WTC11 (cell line): ENCODE data around the gene LAMA3. TPM values are rescaled to one million over a fixed set of nuclear protein-coding genes. Genes with fewer than 3 reads are reported as not detected.

ENCODE experiments used
- ATAC-seq: fragments of 200-7000 bp; cut with Tn5 transposase; 2 replicates; pipeline ENCODE4 v1.10.0; 2021; ENCODE audit warnings: mild to moderate bottlenecking, moderate library complexity
- CTCF ChIA-PET: fragments of 300-600 bp; sonication (Branson Sonifier 250); formaldehyde crosslinking; loops from one replicate; lab custom pipeline; 2021; ENCODE audit warnings: antibody characterized with exemption; lab: Charles Lee
- POLR2A ChIA-PET: fragments of 350-600 bp; sonication (Branson Sonifier 250); formaldehyde crosslinking; loops from one replicate; lab custom pipeline; 2021; ENCODE audit warnings: antibody characterized with exemption; lab: Charles Lee
- DNase-seq: peaks from one replicate; pipeline ENCODE4 v3.0.0; 2021; ENCODE audit warnings: low spot score
- H3K27ac Mint-ChIP-seq: 2 replicates; pipeline ENCODE4 v1.8.0; 2021; ENCODE audit warnings: mixed read lengths
- H3K27me3 Mint-ChIP-seq: 2 replicates; pipeline ENCODE4 v1.8.0; 2021; ENCODE audit warnings: low read depth, mild to moderate bottlenecking, moderate library complexity, mixed read lengths
- H3K36me3 Mint-ChIP-seq: 2 replicates; pipeline ENCODE4 v1.8.0; 2021; ENCODE audit warnings: mixed read lengths
- H3K4me1 Mint-ChIP-seq: 2 replicates; pipeline ENCODE4 v1.8.0; 2022; ENCODE audit warnings: mixed read lengths
- H3K4me3 Mint-ChIP-seq: 2 replicates; pipeline ENCODE4 v1.8.0; 2021; ENCODE audit warnings: mild to moderate bottlenecking, moderate library complexity, mixed read lengths
- H3K9me3 Mint-ChIP-seq: 2 replicates; pipeline ENCODE4 v1.8.0; 2021; ENCODE audit warnings: mixed read lengths
- ELF4 ChIP-seq: sonication (generic); formaldehyde crosslinking; IDR thresholded peaks from 2 replicates; pipeline ENCODE4 v1.8.1; 2022; ENCODE audit warnings: low read depth, mild to moderate bottlenecking, moderate library complexity, missing genetic modification reagents
- EMX1 ChIP-seq: fragments of 250-450 bp; sonication (Bioruptor Pico); IDR thresholded peaks from 2 replicates; pipeline ENCODE4 v1.8.0; 2021; ENCODE audit warnings: mild to moderate bottlenecking
- FOXJ3 ChIP-seq: sonication (generic); formaldehyde crosslinking; IDR thresholded peaks from 2 replicates; pipeline ENCODE4 v1.9.0; 2021; ENCODE audit warnings: missing genetic modification reagents, mild to moderate bottlenecking, borderline replicate concordance
- KAT7 ChIP-seq: sonication (generic); formaldehyde crosslinking; IDR thresholded peaks from 2 replicates; pipeline ENCODE4 v1.8.1; 2023; ENCODE audit warnings: missing genetic modification reagents, mild to moderate bottlenecking, borderline replicate concordance
- NFE2L1 ChIP-seq: sonication (generic); formaldehyde crosslinking; IDR thresholded peaks from 2 replicates; pipeline ENCODE4 v1.8.1; 2023; ENCODE audit warnings: missing genetic modification reagents
- RELA ChIP-seq: sonication (generic); formaldehyde crosslinking; IDR thresholded peaks from 2 replicates; pipeline ENCODE4 v1.8.1; 2022; ENCODE audit warnings: missing genetic modification reagents, mild to moderate bottlenecking, borderline replicate concordance
- RORB ChIP-seq: fragments of 250-450 bp; sonication (Bioruptor Pico); IDR thresholded peaks from 2 replicates; pipeline ENCODE4 v1.9.0; 2021; ENCODE audit warnings: mild to moderate bottlenecking
- SMAD4 ChIP-seq: sonication (generic); formaldehyde crosslinking; IDR thresholded peaks from 2 replicates; pipeline ENCODE4 v1.8.0; 2022; ENCODE audit warnings: mild to moderate bottlenecking, missing genetic modification reagents
- SP1 ChIP-seq: sonication (generic); formaldehyde crosslinking; conservative IDR thresholded peaks from 2 replicates; pipeline ENCODE4 v1.8.1; 2022; ENCODE audit warnings: missing genetic modification reagents
- TEAD4 ChIP-seq: sonication (generic); formaldehyde crosslinking; IDR thresholded peaks from 2 replicates; pipeline ENCODE4 v1.8.0; 2022; ENCODE audit warnings: mild to moderate bottlenecking, missing genetic modification reagents
- USF1 ChIP-seq: sonication (generic); formaldehyde crosslinking; IDR thresholded peaks from 2 replicates; pipeline ENCODE4 v1.8.0; 2022; ENCODE audit warnings: mild to moderate bottlenecking, missing genetic modification reagents
- ZMAT4 ChIP-seq: fragments of 250-450 bp; sonication (Bioruptor Pico); IDR thresholded peaks from 2 replicates; pipeline ENCODE4 v1.9.0; 2021; ENCODE audit warnings: mild to moderate bottlenecking
- ZNF121 ChIP-seq: sonication (generic); formaldehyde crosslinking; IDR thresholded peaks from 2 replicates; pipeline ENCODE4 v1.8.0; 2023; ENCODE audit warnings: missing genetic modification reagents
- ZNF219 ChIP-seq: sonication (generic); formaldehyde crosslinking; IDR thresholded peaks from 2 replicates; pipeline ENCODE4 v1.8.0; 2023; ENCODE audit warnings: missing genetic modification reagents, mild to moderate bottlenecking, borderline replicate concordance
- ZNF263 ChIP-seq: sonication (generic); formaldehyde crosslinking; IDR thresholded peaks from 2 replicates; pipeline ENCODE4 v1.8.1; 2022; ENCODE audit warnings: low read depth, mild to moderate bottlenecking, moderate library complexity, missing genetic modification reagents
- ZNF396 ChIP-seq: fragments of 250-450 bp; sonication (Bioruptor Pico); IDR thresholded peaks from 2 replicates; pipeline ENCODE4 v1.8.0; 2021; ENCODE audit warnings: mild to moderate bottlenecking, moderate library complexity, borderline replicate concordance
- ZNF425 ChIP-seq: fragments of 250-450 bp; sonication (Bioruptor Pico); conservative IDR thresholded peaks from 2 replicates; pipeline ENCODE4 v1.9.0; 2021; ENCODE audit warnings: mild to moderate bottlenecking
- total RNA-seq: library from RNA; stranded (reverse); gene quantifications from 3 replicates; pipeline ENCODE4 v1.2.3, GENCODE V29; 2021
- TF ChIP-seq, protein P1 (sequence below): sonication (generic); formaldehyde crosslinking; IDR thresholded peaks from 2 replicates; pipeline ENCODE4 v1.8.1; 2022; ENCODE audit warnings: mild to moderate bottlenecking, moderate library complexity, missing genetic modification reagents
- TF ChIP-seq, protein P2 (sequence below): sonication (generic); formaldehyde crosslinking; IDR thresholded peaks from 2 replicates; pipeline ENCODE4 v1.8.1; 2023; ENCODE audit warnings: mild to moderate bottlenecking, missing genetic modification reagents
- TF ChIP-seq, protein P3 (sequence below): sonication (generic); formaldehyde crosslinking; IDR thresholded peaks from 2 replicates; pipeline ENCODE4 v1.8.1; 2022; ENCODE audit warnings: missing genetic modification reagents, borderline replicate concordance
- TF ChIP-seq, protein P4 (sequence below): sonication (generic); formaldehyde crosslinking; conservative IDR thresholded peaks from 2 replicates; pipeline ENCODE4 v1.8.1; 2022; ENCODE audit warnings: mild to moderate bottlenecking, missing genetic modification reagents
- TF ChIP-seq, protein P5 (sequence below): fragments of 250-450 bp; sonication (Bioruptor Pico); IDR thresholded peaks from 2 replicates; pipeline ENCODE4 v1.9.0; 2021; ENCODE audit warnings: mild to moderate bottlenecking

LAMA3 gene
- total RNA-seq, 1 experiment from 2014 or later, result 0.83 TPM

DNA sequence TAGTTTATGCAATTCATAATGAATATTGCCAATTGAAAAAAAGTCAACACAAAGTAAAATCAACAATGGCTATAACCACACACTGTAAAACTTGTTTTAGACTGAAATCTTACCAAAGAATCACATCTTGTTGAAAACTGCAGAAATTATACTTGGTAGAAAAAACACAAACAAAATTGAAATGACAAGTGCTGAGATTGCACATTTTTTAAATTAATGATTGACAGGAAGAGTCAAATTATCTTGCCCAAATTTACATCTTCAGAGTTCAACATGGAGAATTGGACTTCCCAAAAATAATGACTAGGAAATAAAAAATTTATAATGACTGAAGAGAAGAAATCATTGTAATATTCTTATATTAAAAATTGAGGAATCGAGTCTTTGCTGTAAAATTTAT is 240.7 kb downstream of the LAMA3 start:
- no peak for DNase-seq
- ChIA-PET POLR2A (no interaction called here), CTCF (no interaction called here)
- ATAC-seq, result no peak
- peaks cover 8% of the 10 kb centered on the region for H3K4me1 Mint-ChIP-seq
- no peak overlapping the region for H3K4me3 Mint-ChIP-seq
- H3K27ac Mint-ChIP-seq, result no peak overlapping the region
- no peaks in the 10 kb centered on the region for H3K27me3 Mint-ChIP-seq
- H3K36me3 Mint-ChIP-seq, result no peaks in the 10 kb centered on the region
- H3K9me3 Mint-ChIP-seq, result no peaks in the 10 kb centered on the region
- TF ChIP-seq ELF4, result no peak

DNA sequence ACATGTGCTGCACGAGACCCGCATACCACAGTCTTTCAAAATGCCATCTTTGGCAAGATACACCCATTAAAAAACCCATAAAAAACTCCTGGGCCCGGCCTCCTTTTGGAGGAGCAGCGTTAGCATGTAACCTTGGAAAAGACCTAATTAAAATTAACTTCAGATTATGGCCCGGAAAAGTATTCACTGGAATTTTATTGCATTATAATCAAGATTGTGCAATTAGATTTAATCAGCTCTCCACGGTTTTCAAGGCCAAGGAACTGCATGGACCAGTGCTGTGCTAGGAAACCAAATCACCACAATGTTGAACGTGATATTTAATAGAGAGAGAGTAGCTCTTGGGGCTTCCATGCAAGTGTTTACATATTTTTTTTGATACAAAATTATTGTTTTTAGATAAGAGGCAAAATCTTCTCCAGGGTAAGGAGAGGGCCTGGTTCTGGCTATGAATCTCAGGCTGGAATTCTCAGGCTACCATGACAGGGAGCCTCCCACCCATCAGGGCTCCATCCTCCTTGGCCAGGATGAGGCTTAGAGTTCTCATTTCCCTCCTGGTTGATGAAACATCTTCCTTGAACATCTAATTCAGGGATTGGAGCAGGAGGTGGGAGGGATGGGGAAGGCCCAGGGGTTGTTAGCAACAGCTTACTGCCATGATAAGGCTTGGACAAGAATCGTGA is 243.3 kb downstream of the LAMA3 start:
- no peaks in the 10 kb centered on the region for H3K36me3 Mint-ChIP-seq

DNA sequence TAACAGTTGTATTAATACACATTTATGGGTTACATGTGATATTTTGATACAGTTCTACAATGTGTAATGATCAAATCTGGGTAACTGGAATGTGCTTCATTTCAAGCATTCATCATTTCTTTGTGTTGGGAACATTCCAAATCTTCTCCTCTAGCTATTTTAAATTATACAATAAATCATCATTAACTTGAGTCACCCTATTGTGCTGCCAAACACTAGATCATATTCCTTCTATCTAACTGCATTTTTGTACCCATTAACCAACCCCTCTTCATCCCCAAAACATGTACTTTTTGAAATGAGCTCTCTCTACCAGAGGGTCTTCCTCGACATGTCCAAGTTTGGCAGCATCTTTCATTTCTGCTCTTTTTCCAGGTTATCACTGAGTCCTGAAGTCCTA is 244.2 kb downstream of the LAMA3 start:
- Mint-ChIP-seq H3K27me3 (no peaks in the 10 kb centered on the region), H3K9me3 (no peaks in the 10 kb centered on the region), H3K36me3 (no peaks in the 10 kb centered on the region), H3K27ac (no peak overlapping the region), H3K4me1 (peaks cover 11% of the 10 kb centered on the region), H3K4me3 (no peak overlapping the region)
- CTCF ChIA-PET, result interaction anchor here (1.7 kb wide), 1 partner anchor 15 kb away, joined by 6 read pairs; no protein-coding TSS in a partner anchor
- DNase-seq (no peak), ATAC-seq (no peak)
- POLR2A ChIA-PET, result no interaction called here
- TF ChIP-seq NFE2L1, result no peak
- TF ChIP-seq RORB (CRISPR knock-in tag), result no peak
- TF ChIP-seq, protein P1, sequence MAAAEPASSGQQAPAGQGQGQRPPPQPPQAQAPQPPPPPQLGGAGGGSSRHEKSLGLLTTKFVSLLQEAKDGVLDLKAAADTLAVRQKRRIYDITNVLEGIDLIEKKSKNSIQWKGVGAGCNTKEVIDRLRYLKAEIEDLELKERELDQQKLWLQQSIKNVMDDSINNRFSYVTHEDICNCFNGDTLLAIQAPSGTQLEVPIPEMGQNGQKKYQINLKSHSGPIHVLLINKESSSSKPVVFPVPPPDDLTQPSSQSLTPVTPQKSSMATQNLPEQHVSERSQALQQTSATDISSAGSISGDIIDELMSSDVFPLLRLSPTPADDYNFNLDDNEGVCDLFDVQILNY (CRISPR knock-in tag), result no peak
- TF ChIP-seq FOXJ3 (CRISPR knock-in tag), result no peak
- no peak for TF ChIP-seq ZNF396 (CRISPR knock-in tag)
- TF ChIP-seq, protein P2, sequence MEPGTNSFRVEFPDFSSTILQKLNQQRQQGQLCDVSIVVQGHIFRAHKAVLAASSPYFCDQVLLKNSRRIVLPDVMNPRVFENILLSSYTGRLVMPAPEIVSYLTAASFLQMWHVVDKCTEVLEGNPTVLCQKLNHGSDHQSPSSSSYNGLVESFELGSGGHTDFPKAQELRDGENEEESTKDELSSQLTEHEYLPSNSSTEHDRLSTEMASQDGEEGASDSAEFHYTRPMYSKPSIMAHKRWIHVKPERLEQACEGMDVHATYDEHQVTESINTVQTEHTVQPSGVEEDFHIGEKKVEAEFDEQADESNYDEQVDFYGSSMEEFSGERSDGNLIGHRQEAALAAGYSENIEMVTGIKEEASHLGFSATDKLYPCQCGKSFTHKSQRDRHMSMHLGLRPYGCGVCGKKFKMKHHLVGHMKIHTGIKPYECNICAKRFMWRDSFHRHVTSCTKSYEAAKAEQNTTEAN, result no peak
- TF ChIP-seq, protein P3, sequence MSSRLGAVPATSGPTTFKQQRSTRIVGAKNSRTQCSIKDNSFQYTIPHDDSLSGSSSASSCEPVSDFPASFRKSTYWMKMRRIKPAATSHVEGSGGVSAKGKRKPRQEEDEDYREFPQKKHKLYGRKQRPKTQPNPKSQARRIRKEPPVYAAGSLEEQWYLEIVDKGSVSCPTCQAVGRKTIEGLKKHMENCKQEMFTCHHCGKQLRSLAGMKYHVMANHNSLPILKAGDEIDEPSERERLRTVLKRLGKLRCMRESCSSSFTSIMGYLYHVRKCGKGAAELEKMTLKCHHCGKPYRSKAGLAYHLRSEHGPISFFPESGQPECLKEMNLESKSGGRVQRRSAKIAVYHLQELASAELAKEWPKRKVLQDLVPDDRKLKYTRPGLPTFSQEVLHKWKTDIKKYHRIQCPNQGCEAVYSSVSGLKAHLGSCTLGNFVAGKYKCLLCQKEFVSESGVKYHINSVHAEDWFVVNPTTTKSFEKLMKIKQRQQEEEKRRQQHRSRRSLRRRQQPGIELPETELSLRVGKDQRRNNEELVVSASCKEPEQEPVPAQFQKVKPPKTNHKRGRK, result no peak
- TF ChIP-seq ZMAT4 (CRISPR knock-in tag), result no peak
- no peak for TF ChIP-seq USF1 (CRISPR knock-in tag)
- TF ChIP-seq RELA, result no peak
- TF ChIP-seq, protein P4, sequence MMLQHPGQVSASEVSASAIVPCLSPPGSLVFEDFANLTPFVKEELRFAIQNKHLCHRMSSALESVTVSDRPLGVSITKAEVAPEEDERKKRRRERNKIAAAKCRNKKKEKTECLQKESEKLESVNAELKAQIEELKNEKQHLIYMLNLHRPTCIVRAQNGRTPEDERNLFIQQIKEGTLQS, result no peak
- no peak for TF ChIP-seq TEAD4 (CRISPR knock-in tag)
- TF ChIP-seq KAT7 (CRISPR knock-in tag), result no peak
- no peak for TF ChIP-seq ZNF263 (CRISPR knock-in tag)
- TF ChIP-seq, protein P5, sequence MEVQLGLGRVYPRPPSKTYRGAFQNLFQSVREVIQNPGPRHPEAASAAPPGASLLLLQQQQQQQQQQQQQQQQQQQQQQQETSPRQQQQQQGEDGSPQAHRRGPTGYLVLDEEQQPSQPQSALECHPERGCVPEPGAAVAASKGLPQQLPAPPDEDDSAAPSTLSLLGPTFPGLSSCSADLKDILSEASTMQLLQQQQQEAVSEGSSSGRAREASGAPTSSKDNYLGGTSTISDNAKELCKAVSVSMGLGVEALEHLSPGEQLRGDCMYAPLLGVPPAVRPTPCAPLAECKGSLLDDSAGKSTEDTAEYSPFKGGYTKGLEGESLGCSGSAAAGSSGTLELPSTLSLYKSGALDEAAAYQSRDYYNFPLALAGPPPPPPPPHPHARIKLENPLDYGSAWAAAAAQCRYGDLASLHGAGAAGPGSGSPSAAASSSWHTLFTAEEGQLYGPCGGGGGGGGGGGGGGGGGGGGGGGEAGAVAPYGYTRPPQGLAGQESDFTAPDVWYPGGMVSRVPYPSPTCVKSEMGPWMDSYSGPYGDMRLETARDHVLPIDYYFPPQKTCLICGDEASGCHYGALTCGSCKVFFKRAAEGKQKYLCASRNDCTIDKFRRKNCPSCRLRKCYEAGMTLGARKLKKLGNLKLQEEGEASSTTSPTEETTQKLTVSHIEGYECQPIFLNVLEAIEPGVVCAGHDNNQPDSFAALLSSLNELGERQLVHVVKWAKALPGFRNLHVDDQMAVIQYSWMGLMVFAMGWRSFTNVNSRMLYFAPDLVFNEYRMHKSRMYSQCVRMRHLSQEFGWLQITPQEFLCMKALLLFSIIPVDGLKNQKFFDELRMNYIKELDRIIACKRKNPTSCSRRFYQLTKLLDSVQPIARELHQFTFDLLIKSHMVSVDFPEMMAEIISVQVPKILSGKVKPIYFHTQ, result no peak

More for the DNA sequence above, 243.3 kb downstream of the LAMA3 start:
- TF ChIP-seq SP1 (CRISPR knock-in tag) (no peak), EMX1 (CRISPR knock-in tag) (no peak), SMAD4 (CRISPR knock-in tag) (no peak), ZNF425 (CRISPR knock-in tag) (no peak), ZNF219 (CRISPR knock-in tag) (no peak), ZNF121 (CRISPR knock-in tag) (no peak)
- ATAC-seq (no peak), DNase-seq (no peak)
- Mint-ChIP-seq H3K27me3 (no peaks in the 10 kb centered on the region), H3K9me3 (no peaks in the 10 kb centered on the region), H3K4me3 (no peak overlapping the region), H3K4me1 (peaks cover 15% of the 10 kb centered on the region), H3K27ac (no peak overlapping the region)
- ChIA-PET CTCF (interaction anchor here (0.6 kb wide), 1 partner anchor 179 kb away, joined by 3 read pairs; no protein-coding TSS in a partner anchor), POLR2A (no interaction called here)
